GM21381 (cell line): ENCODE measurements around the gene ZNF473.
A peak's percentile ranks its signal among the peaks of the same experiment; 100 is the strongest.
"Not testable (repeated sequence)": the region's sequence is repeated elsewhere in the genome, so short reads cannot be mapped to it uniquely, and the experiment has no call there.

ENCODE experiments used
- ATAC-seq: cut with Tn5 transposase; IDR thresholded peaks from one replicate; pipeline ENCODE4 v1.9.1; 2021; ENCODE audit warnings: mild to moderate bottlenecking, moderate library complexity; ENCODE audit not compliant: unreplicated experiment

ZNF473 gene

DNA sequence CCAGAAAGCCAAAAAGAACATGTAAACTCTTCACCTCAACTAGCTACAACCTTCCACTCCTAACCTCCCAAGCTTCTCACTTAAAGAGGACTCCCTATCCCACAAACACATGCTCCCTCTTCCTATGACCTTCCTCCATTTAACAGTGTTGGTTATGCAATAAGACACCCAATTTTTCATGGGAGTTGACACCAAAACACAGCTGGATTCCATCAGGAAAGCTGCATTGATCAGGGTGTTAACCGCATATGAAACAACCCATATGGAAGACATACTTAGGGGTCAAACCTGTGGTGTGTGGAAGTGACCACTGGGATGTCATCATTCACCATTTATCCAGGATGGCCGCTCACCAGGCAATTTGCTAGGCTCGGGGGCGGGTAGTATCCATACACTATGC lies 21.9 kb downstream of the ZNF473 start:
- ATAC-seq: no peak

DNA sequence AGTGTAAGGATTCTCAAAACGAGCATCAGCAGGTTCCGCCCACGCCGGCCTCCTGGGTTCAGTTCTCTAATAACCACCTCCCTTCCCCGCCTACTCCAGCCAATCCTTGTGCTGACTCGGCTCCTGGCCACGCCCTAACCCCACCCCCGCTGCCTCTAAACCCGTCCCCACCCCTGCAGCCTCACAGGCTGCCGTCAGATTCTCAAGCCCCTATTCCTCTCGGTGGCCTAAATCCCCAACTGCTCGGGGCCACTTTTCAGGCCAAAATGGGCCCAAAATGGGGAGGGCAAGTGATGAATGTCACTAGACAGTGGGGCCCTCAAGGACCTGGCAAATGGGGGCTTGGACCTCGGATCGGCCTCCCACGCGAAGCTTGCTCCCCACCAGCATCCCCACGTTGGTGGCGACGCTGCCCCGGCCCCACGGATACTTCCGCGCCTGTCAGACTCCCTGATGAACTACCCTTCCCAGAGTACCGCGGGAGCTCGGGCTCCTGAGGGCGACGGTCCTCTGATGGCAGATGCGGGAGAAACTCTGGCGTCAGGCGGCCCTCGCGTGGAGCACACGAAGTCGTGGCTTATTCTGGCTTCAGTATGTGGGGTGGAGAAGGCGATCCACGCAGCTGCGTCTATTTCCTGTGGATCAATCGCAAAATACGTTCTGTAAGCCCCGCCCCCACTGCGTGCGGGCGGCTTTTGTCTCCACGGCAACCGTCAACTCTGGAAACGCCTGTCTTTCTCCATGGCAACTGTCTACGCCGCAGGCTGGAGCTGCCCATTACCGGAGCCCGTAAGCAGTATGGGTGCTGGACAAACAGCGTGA lies 24.8 kb downstream of the ZNF473 start:
- ATAC-seq: peak; percentile 55

DNA sequence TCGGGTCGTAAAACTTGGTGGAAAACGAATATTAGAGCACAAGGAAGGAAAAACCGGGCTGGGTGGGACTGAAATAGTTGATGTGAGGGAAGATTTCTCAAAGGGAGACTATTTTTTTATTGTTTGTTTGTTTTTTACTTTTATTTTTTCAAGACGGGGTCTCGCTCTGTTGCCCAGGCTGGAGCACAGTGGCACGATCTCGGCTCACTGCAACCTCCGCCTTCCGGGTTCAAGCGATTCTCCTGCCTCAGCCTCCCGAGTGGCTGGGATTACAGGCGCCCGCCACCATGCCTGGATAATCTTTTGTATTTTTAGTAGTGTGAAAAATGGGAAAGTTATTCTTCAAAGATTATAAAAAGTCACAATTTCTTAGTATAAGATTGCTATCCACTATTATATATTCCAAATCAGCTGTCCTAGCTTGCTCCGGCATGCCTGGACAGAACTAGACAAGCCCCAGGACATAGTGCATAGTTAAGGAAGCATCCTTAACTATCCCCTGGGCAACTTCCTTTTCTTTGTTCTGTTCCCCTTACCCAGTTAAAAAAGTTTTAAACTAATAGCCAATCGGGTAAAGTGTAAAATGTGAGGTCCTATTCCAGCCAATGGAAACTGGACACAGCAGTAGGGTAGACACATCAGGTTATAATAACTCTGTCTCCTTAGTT lies 25.6 kb downstream of the ZNF473 start:
- not testable (repeated sequence) for ATAC-seq

DNA sequence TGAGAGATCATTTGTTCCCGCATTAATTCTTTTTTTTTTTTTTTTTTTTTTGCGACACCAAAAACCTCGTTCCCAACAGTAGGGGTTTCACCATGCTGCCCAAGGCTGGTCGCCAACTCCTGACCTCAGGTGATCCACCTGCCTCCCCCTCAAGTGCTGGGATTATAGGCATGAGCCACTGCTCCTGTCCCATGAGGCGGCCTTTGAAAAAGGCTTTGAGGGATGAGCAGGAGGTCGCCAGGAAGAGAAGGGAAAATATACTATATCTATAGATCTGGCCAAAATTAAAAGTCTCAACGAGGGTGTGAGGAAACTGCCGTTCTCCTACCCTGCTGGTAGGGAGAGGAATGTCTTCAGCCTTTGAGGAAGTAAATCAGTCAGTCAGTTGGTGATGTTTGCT lies 26.2 kb downstream of the ZNF473 start:
- ATAC-seq: no peak

DNA sequence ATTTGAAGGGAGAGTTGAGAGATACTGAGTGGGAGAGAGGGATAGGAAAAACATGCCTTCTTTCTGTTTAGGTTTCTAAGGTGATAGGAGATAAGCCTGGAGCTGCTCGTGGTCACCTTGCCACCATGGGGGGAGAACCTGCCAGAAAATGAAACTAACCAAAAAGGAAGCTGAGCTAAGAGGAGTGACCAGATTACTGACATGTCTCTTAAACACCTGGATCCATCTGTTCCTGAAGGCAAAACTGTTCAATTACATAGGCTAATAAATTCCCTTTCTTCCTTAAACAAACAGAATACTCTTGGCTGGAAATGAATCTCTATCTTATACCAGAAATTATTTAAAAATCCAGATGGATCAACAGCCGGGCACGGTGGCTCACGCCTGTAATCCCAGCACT lies 27.3 kb downstream of the ZNF473 start:
- ATAC-seq: no peak

DNA sequence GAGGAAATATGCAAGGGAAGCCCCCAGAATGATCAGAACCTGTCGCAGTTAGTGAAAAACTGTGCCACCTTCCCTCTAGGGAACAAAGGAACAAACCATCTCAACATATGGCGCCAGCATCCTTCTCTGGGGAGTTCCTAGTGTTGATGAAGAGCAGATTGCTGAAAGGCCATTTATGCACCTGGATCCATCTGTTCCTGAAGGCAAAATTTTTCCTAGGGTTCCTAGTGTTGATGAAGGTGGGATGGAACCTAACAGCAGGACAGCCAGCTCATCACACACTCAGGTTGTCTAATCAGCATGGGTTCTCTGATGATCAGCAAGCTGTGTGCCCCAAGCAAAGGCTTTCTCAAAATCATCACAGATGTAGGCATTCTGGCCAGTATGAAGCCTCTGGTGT lies 32.6 kb downstream of the ZNF473 start:
- no peak for ATAC-seq

DNA sequence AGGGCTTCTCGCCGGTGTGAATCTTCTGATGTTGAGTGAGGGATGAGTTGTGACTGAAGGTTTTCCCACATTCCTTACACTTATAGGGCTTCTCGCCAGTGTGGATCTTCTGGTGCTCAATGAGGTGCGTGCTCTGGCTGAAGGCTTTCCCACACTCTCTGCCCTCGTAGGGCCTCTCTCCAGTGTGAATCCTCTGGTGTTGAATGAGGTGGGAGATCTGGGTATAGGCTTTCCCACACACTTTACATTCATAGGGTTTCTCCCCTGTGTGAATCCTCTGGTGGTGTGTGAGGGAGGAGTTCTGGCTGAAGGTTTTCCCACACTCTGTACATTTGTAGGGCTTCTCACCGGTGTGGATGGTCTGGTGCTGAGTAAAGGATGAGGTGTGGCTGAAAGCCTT lies 33.2 kb downstream of the ZNF473 start:
- no peak for ATAC-seq

DNA sequence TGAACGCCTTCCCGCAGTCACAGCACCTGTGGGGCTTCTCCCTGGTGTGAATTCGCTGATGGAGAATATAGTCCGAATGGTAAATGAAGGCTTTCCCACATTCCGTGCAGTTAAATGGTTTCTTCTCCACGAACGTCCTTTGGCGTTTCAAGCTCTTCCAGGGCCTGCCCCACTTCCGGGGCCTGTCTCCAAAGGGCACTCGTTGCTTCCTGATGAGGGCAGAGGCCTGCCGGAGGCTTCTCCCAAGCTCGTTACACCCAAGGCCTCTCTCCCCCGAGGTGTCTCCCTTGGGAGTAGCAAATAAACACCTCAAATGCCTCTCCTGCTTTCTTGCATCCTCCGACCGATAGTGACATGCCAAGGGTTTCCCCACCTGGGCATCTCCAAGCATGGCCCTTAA lies 34.3 kb downstream of the ZNF473 start:
- ATAC-seq: no peak

DNA sequence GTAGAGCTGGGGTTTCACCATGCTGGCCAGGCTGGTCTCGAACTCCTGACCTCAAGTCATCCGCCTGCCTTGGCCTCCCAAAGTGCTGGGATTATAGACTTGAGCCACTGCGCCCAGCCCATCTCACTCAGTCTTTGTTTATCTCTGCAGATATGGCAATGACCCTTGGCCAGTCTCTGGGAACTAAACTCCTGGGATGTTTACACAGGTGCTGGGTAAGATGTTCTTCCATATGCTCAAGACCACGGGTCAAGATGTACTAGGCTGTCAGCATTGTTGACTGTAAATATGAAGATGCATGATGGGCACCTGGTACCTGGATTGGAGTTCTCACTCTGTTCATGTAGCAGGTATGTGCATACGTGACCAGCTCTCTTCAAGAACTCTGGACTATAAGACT lies 35.8 kb downstream of the ZNF473 start:
- ATAC-seq: no peak

DNA sequence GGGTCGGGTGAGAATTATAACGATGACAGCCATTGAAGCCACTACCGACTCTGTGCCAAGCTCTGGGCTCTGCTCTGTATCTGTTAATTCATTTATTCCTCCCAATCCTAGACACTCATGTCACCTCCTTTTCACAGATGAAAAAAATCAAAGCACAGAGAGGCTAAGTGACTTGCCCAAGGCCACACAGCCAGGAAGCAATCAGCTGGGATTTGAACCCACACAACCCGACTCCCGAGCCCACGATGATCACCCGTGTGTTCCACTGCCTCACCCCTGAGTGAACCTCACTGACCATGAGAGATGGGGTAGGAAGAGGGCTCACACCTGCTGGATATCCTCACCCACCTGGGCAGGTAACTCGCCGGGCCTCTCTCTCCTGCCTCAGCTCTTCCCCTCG lies 40.1 kb downstream of the ZNF473 start:
- no peak for ATAC-seq

DNA sequence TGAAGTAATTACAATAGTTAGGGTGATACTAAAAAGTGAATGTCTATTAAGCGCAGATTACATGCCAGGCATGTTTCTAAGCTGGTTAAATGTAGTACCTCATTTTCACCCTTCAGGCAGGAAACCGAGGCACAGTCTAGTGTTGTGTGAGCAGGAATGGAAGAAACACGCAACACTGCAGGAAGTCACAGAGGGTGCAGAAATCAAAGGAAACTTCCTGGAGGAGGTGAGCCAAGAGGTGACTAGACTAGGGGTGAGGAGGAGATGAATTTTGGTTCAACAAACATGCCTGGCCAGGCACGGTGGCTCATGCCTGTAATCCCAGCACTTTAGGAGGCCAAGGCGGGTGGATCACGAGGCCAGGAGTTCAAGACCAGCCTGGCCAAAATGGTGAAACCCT lies 41.8 kb downstream of the ZNF473 start:
- ATAC-seq: no peak

DNA sequence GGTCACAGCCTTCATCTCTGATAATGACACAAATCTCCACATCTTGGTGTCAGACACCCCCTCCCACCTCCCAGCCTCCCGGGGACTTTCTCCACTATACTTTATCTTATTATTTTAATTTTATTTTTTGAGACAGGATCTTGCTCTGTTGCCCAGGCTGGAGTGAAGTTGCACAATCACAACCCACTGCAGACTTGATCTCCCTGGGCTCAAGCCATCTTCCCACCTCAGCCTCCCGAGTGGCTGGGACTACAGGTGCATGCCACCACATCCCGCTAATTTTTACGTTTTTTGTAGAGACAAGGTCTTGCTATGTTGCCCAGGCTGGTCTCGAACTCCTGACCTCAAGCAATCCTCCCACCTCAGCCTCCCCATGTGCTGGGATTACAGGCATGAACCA lies 42.6 kb downstream of the ZNF473 start:
- ATAC-seq: not testable (repeated sequence)

DNA sequence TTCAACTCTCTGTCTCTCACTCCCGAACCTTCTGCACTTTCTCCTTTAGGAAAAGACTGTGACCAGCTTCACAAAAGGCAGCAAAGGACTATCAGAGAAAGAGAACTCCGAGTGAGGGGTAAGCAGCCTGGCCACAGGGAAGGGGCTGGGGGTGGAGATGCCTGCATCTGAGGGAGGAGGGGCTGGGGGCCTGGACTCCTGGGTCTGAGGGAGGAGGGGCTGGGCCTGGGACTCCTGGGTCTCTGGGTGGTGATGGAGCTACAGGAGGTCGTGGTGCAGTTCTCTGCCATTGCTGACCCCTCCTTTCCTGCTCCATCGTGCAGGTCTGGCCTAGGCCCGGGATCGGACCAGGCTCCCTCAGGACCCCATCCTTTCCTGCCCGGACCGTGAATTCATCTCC lies 49.3 kb downstream of the ZNF473 start:
- ATAC-seq: not testable (repeated sequence)

DNA sequence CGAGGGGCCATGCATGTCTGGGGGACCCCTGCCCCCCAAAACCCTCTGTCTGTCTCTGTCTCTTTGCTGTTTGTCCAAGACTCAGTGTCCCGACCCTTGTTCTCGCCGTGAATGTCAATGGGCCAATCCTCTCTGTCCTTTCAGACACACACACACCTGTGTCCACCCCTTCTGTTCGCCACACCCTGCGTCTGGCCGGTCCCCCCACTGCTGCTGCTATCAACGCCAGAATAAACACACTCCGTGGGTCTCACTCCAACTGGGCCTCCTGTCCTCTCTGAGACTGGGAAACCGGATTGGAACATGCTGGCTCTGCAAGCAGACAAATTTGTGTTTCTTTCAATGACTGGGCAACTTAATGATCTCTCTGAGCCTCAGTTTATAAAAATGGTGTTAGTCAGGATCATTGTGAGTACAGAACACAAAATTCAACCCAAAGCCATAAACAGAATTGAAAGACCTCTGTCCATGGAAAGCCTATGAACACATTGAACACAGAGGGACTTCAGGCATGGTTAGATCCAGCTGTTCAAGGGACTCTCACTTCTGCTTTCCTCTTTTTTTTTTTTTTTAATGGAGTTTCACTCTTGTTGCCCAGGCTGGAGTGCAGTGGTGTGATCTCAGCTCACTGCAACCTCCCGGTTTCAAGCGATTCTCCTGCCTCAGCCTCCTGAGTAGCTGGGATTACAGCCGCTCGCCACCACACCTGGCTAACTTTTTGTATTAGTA lies 50.0 kb downstream of the ZNF473 start:
- ATAC-seq: not testable (repeated sequence)

DNA sequence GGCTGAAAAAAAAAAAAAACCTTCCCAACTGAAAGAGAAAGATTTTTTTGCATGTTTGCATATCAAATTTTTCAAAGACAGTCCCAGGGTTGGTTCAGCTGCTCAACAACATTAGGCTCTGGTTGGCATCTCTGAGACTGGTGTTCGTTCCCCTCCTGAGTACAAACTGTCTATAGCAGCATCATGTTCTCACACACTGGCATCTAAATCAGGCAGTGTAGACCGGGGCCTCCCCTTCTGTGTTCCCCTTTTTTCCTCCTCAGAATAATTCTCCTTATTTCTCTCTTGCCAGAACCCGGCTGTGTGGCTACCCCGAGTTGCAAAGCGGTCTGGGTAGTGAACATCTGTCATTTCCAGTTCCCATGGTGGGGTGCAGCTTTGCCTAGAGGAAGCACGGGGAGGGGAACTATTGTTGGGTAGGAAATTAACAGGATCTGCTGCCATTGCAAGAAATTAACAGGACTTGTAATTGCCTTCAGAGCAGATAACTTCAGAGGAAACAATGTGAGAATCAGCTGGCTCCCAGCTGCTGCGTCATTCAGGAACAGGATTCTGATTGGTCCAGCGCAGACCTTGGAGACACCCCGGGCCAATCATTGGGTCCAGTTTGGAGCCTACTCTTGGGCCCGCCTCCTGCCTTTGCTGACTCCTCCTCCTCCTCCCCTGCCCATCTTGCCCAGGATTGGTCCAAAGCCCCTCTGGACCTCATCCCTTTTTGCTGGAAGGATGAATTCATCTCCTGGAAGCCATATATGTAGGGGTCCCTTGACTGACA lies 51.0 kb downstream of the ZNF473 start:
- ATAC-seq: not testable (repeated sequence)

DNA sequence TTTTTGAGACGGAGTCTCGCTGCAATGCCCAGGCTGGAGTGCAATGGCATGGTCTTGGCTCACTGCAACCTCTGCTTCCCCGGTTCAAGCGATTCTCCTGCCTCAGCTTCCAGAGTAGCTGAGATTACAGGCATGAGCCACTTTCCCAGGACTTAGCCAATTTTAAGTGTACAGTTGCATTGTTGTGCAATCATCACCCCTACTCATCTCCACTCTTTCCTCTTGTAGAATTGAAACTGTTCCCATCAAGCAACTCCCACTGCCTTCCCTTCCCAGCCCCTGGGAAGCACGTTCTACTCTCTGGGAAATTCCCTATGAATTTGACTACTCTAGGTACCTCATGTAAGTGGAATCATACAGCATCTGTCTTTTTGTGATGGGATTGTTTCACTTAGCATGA lies 53.2 kb downstream of the ZNF473 start:
- not testable (repeated sequence) for ATAC-seq

DNA sequence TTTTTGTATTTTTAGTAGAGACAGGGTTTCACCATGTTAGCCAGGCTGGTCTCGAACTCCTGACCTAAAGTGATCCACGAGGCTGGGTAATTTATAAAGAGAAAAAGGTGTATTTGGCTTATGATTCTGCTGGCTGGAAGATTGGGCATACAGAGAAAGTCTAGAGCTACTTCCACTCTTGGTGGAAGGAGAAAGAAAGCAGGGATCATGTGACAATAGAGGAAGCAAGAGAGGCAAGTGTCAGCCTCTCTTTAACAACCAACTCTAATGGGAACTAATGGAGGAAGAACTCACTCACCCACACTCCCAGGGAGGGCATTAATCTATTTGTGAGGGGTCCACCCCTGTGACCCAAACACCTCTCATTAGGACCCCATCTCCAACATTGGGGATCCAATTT lies 58.6 kb downstream of the ZNF473 start:
- ATAC-seq: not testable (repeated sequence)

DNA sequence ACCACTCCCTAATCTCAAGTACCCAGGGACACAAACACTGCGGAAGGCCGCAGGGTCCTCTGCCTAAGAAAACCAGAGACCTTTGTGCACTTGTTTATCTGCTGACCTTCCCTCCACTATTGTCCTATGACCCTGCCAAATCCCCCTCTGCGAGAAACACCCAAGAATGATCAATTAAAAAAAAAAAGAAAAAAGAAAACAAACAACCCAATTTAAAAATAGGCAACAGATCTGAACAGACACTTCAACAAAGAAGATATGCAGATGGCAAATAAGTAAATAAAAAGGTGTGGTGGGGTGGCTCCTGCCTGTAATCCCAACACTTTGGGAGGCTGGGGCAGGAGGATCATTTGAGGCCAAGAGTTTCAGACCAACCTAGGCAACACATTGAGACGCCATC lies 61.3 kb downstream of the ZNF473 start:
- ATAC-seq: not testable (repeated sequence)

DNA sequence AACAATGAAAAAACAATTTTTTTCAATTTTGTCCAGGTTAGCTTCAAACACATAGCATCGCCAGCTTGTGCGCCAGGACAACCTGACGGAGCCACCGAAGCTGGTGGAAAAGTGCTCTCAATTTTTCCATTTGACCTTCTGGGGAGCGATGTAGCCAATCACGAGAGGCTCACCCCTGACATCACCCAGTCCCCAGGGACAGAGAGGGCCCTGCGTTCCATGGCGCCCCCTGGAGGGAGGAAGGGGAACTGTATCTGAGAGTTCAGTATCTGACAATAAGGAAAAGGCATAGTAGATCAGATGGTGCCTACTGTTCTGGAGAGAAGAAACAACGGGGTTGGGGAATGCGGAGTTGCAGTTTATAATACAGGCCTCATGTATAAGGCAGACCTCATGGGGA lies 64.9 kb downstream of the ZNF473 start:
- not testable (repeated sequence) for ATAC-seq

DNA sequence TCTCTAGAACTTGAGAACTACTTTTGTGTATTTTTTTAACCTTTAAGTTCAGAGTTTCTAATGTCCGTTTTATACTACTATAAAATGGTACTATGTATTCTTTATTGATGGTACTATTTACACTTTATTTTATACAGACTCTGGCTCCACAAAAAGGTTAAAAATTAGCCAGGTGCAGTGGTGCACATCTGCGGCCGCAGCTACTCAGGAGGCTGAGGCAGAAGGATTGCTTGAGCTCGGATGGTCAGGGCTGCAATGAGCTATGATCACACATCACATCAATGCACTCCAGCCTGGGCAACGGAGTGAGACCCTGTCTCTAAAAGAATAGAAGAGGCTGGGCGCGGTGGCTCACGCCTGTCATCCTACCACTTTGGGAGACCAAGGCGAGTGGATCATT lies 66.0 kb downstream of the ZNF473 start:
- ATAC-seq: not testable (repeated sequence)

DNA sequence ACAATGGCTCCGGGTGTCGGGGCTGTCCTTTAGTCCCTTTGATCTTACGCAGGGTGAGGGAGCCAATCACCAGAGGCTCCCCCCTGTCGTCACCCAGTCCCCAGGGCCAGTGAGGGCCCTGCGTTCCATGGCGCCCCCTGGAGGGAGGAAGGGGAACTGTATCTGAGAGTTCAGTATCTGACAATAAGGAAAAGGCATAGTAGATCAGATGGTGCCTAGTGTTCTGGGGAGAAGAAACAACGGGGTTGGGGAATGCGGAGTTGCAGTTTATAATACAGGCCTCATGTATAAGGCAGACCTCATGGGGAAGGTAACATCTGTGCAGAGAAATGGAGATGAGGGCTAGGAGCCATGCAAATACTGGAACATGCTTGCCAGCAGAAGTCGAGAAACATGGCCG lies 66.8 kb downstream of the ZNF473 start:
- not testable (repeated sequence) for ATAC-seq
